ENCODE results near the gene GPN1.
A peak's percentile ranks its signal among the peaks of the same experiment; 100 is the strongest.

The GPN1 gene

GRCh38 chr2:27628767-27629709 lies at the start of gene GPN1, which contains the start of gene CCDC121:
TSS of gene GPN1 (plus strand) at chr2:27629050. CDS start at chr2:27629059, 9 bp downstream.
TSS of gene CCDC121 (minus strand) at chr2:27629012. CDS start at chr2:27627799, 1,213 bp downstream.
- in situ Hi-C loops (cut with MboI; ENCODE audit: low sequenced_read_pairs, unreplicated experiment): no loop called here
- DNase-seq (ENCODE audit: low spot score): peak; percentile 91
- TF ChIP-seq CTCF (IDR thresholded peaks at IDR 0.05; ENCODE audit: borderline replicate concordance, control extremely low read depth, extremely low read depth, insufficient read depth, missing control alignments): no peak

- in situ Hi-C loops (cut with MboI; ENCODE audit: low sequenced_read_pairs, unreplicated experiment): no loop called here
- TF ChIP-seq CTCF (IDR thresholded peaks at IDR 0.05; ENCODE audit: borderline replicate concordance, control extremely low read depth, extremely low read depth, insufficient read depth, missing control alignments): no peak
- DNase-seq (ENCODE audit: low spot score): no peak
These were observed 47.3 kb upstream of the GPN1 start for GRCh38 chr2:27581417-27582128.

- DNase-seq (ENCODE audit: low spot score): no peak
- TF ChIP-seq CTCF (IDR thresholded peaks at IDR 0.05; ENCODE audit: borderline replicate concordance, control extremely low read depth, extremely low read depth, insufficient read depth, missing control alignments): no peak
- in situ Hi-C loops (cut with MboI; ENCODE audit: low sequenced_read_pairs, unreplicated experiment): no loop called here
These were observed 46.6 kb upstream of the GPN1 start for GRCh38 chr2:27582129-27582694.

DNA sequence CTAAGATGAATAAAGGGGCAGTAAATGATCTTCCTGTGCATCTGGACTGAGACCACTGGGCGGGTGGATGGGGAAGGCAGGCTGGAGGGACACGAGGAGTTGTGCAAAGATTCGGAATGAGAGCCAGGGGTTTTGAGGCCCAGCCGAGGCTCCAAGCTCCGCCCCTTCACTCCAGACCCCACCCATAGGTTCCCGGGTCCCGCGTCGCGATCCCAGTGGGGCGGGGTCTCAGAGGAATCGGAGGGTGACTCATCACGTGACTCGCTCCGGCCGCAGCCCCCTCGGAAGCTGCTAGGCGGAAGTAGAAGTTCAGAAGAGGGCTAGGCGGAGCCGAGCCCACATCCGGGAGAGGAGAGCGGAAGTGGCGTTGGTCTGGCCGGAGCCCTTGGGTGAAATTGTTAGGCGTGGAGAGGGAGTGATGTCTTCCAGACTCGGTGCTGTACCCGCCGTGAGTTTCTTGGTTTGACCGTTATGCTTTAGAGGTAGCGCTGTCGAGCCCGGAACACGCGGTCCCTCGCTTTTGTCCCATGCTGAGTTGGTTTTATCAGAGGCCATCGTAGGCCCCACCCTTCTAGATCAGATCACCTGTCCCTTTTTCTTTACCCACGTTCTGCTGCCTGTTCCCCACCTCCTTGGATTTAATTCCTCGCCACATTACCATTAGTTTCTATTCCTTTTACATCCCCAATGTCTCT lies 46.0 kb upstream of the GPN1 start, which contains the start of gene ZNF512:
Gene ZNF512, plus strand, starts transcription at position 348 of the 695 bp plus-strand sequence. Its CDS starts 71 bp downstream, at position 419.
- peak; percentile 90 for DNase-seq (ENCODE audit: low spot score)
- in situ Hi-C loops (cut with MboI; ENCODE audit: low sequenced_read_pairs, unreplicated experiment): no loop called here
- no peak for TF ChIP-seq CTCF (IDR thresholded peaks at IDR 0.05; ENCODE audit: borderline replicate concordance, control extremely low read depth, extremely low read depth, insufficient read depth, missing control alignments)

DNA sequence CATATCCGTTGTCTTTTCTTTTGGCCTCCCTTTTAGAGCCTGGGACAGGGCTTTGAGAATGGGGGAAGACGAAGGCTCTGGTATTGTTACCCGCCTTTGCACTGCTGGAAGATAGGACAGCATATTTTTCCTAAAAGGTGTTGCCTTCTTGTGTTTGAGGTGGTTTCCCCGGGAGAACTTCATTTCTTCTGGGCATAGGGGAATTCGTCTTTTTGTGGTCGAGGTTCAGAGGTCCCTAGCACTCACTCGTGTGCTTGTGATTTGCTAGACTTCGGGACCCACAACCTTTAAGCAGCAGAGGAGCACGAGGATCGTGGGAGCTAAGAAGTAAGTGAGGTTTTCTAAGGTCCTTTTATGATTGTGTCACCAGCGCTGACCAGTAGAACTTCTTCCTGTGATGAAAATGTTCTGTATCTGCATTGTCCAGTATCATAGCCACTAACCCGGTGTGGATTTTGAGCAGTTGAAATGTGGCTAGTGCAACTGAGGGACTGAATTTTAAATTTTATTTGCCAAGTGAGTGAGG lies 45.4 kb upstream of the GPN1 start:
- no peak for TF ChIP-seq CTCF (IDR thresholded peaks at IDR 0.05; ENCODE audit: borderline replicate concordance, control extremely low read depth, extremely low read depth, insufficient read depth, missing control alignments)
- no peak for DNase-seq (ENCODE audit: low spot score)
- in situ Hi-C loops (cut with MboI; ENCODE audit: low sequenced_read_pairs, unreplicated experiment): no loop called here

All from GM13976 (cell line).